Measurements from ENCODE around the gene PTPN14. TPM values are rescaled to one million over a fixed set of nuclear protein-coding genes. Genes with fewer than 3 reads are reported as not detected.

Gene PTPN14
- total and polyA plus RNA-seq, 2 of the 8 experiments (the other 6 are each of a cell fraction or from before 2014, with no cell fraction given) = 14.4 to 93.6 TPM

- TF ChIP-seq GTF2F1 (IDR thresholded peaks at IDR 0.05; ENCODE audit: borderline replicate concordance, low read depth, low read length) = no peak
- TF ChIP-seq SIRT6 (IDR thresholded peaks at IDR 0.05; ENCODE audit: low read length) = no peak
- TF ChIP-seq NANOG (IDR thresholded peaks at IDR 0.05; ENCODE audit: insufficient read depth, low read depth, low read length, poor library complexity, severe bottlenecking) = no peak
These were observed 165.1 kb downstream of the PTPN14 start (continued) for GRCh38 chr1:214386333-214386732.
